WI38 (cell line): ENCODE measurements around the gene FANCF.
A peak's percentile ranks its signal among the peaks of the same experiment; 100 is the strongest.

Experiments used
- H3K4me3 ChIP-seq: 2 replicates; pipeline ENCODE4 v1.5.1; 2011; ENCODE audit warnings: low read depth, mild to moderate bottlenecking, control low read depth, low read length
- TF ChIP-seq, protein P1 (sequence below): IDR thresholded peaks from 2 replicates; pipeline ENCODE4 v1.5.1; 2012; ENCODE audit warnings: low read depth, mild to moderate bottlenecking, control low read depth, low read length

Gene FANCF

DNA sequence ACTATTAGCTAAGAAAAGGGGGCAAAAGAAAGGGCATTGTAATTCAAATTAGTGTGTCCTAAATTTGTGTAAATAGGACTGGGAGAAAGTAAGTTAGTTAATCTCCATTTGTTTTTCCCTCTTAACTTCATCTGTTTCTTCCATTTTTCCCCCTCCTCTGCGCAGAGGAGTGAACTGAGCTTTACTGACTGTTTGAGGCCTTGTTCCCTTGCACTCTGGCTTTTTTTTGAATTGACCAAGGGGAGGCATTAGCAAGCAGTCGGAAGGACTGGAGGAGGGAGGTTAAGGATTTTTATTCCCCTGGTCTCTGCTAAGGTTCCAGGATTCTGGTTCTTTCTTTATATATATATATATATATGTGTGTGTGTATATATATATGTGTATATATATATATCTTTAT, 15.2 kb upstream of the FANCF start:
- no peak overlapping the region for H3K4me3 ChIP-seq
- TF ChIP-seq, protein P1, sequence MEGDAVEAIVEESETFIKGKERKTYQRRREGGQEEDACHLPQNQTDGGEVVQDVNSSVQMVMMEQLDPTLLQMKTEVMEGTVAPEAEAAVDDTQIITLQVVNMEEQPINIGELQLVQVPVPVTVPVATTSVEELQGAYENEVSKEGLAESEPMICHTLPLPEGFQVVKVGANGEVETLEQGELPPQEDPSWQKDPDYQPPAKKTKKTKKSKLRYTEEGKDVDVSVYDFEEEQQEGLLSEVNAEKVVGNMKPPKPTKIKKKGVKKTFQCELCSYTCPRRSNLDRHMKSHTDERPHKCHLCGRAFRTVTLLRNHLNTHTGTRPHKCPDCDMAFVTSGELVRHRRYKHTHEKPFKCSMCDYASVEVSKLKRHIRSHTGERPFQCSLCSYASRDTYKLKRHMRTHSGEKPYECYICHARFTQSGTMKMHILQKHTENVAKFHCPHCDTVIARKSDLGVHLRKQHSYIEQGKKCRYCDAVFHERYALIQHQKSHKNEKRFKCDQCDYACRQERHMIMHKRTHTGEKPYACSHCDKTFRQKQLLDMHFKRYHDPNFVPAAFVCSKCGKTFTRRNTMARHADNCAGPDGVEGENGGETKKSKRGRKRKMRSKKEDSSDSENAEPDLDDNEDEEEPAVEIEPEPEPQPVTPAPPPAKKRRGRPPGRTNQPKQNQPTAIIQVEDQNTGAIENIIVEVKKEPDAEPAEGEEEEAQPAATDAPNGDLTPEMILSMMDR = no peak

DNA sequence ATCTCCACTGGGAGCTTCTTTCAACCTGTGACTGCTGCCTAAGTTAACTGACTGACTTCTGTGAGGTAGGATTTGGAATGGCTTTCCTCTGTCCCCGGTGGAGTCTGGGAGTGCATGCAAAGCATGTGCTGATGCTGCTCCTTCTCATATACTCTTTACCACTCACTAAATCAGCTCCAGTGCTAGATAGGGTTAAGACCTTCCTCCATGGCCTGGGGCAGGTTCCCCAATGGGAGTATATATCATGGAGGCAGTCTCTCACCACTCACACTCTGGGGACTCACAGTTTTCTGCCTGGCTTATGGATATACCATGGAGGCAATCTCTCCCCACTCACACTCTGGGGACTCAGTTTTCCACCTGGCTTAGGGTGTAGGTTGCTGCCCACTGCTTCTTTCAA, 10.1 kb upstream of the FANCF start:
- no peak overlapping the region for H3K4me3 ChIP-seq
- TF ChIP-seq, protein P1 = no peak

DNA sequence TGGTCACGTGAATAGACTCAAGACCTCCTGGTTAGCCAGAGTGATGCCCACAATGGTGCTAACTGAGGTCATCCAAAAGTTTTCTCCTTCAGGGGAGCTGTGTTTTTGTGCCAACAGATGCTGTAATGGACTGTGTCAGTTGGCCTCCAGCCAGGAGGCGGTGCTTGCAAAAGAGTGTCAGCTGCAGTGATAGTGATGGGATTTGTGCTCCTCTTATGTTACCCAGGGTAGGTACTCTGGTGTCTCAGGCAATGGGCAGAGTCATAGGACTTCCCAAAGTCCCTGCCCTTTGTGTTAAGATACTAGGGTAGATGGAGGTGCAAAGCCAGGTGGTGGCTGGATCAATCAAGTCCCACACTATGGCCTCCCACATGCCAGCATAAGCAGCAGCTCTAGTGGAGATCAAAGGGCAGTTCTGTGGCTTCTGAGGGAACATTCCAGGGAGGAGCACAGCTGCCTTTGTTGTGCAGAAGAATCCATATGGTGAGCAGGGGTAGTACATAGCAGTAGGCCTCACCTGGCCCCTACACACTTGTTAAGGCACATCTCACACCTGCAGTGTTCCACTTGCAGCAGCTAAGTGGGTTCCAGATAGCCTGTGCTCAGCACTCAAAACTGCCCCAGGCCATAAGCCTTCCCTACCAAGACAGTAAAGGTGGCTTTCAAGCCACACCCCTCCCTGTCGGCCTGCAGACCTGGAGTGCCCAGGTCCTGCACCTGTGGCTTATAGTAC, 9.4 kb upstream of the FANCF start:
- H3K4me3 ChIP-seq = no peak overlapping the region
- TF ChIP-seq, protein P1 = no peak

DNA sequence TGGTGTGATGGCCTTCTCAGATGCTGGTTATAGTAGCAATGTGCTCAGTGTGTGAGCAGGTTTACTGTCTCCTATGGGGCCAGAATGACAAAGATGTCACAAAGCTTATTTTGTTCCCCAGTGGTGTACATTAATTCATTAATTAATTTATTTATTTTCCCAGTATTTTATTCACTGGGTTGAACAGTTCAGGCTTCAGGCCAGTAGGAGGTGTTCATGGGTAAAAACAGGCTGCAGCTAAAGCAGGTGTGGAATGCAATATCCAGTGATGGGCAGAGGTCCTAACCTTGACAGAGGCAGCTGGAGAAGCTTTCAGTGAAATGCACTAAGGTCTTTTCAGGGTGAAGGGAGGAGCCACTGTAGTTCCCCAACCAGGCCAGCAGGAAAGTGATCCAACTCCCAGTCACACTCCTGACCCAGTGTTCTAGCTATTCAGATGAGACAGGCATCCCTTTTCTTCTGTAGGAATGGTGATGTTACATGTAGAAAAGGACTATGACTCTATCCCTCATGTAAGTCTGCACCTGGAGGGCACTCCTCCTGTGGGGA, 7.8 kb upstream of the FANCF start:
- no peak overlapping the region for H3K4me3 ChIP-seq
- TF ChIP-seq, protein P1 = no peak

DNA sequence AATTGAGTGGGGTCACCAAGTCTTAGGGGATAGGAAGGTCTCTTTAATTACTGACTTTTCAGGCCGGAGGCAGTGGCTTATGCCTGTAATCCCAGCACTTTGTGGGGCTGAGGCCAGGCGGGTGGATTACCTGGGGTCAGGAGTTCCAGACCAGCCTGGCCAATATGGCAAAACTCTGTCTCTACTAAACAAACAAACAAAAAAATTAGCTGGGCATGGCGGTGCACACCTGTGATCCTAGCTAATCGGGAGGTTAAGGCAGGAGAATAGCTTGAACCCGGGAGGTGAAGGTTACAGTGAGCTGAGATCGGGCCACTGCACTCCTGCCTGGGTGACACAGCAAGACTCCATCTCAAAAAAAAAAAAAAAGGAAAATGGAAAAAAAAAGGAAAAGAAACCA, 1.8 kb upstream of the FANCF start:
- no peak overlapping the region for H3K4me3 ChIP-seq
- TF ChIP-seq, protein P1 = no peak

DNA sequence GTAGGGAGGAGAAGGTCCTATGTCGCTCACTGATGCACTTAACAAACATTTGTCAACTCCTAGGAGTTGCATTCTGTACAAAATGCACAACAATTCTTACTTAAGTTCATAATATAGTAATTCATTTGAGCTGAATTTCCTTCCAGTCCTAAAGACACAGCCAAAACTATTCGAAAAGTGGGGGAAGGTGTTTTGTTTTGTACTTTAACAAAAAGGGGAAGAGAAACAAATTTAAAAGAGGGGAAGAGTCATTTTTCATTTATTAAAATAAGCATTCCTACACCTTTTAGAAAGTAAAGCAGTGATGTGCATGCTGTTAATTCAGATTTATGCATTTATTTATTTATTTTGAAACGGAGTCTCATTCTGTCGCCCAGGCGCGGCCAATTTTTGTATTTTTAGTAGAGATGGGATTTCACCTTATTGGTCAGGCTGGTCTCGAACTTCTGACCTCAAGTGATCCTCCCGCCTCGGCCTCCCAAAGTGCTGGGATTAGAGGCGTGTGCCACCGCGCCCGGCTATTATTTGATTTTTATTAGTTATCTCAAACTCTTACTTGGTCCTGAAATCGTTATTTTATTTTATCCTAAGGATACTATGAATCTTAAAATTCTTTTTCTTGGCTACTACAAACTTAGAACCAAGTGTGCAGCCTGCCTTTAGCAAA, 1.1 kb upstream of the FANCF start:
- no peak overlapping the region for H3K4me3 ChIP-seq
- TF ChIP-seq, protein P1 = no peak

DNA sequence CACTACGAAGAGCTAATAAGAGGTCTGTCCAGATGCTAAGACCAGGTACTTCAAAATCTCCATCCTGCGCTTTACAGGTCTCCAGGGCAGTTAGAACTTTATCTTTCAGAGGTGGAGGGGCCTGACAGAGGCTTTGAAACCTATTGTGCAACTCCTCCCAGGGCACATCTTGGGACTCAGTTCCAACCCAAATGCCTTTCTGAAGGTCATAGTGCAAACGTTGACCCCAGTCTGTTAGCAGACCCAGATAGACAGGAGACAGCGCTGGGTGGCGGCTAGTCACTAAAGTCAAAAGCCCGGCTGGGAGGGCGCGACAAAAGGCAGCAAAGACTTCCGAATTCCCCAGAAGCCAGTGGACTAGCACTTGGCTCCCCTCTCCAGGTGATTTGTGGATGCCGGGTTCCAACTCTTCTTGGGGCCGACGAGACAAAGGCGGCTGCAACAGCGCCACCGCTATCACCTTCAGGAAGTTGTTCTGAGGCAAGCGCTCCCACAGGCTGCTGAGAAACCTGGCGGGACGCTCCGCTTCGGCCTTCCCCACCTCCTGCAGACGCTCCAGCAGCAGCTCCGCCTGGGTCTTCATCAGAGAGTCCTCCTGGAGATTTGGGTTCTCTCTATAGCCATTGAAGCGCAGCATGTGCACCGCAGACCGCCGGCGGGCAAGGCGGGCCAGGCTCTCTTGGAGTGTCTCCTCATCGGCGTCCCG, 728 bp downstream of the FANCF start:
- TF ChIP-seq, protein P1 = peak; percentile 30
- peak overlapping the region; percentile 77 for H3K4me3 ChIP-seq
